Neural progenitor cell (in vitro differentiated cells): ENCODE data around the gene ARHGAP42. TPM values are rescaled to one million over a fixed set of nuclear protein-coding genes. Genes with fewer than 3 reads are reported as not detected.
A peak's percentile ranks its signal among the peaks of the same experiment; 100 is the strongest.

Experiments
- DNase-seq: peaks from one replicate; pipeline ENCODE4 v3.0.0-alpha.2; 2016; ENCODE audit warnings: low spot score
- H2AFZ ChIP-seq: fragments of 200-600 bp; sonication (generic); replicated peaks from 2 replicates; pipeline ENCODE4 v1.6.1; 2016; ENCODE audit warnings: antibody characterized with exemption
- H3F3A ChIP-seq: fragments of 200-600 bp; sonication (generic); 2 replicates; pipeline ENCODE4 v1.6.1; 2016; ENCODE audit warnings: antibody characterized with exemption, low read depth
- H3K27ac ChIP-seq: fragments of 200-600 bp; sonication (generic); 2 replicates; pipeline ENCODE4 v1.5.1; 2016; ENCODE audit warnings: mild to moderate bottlenecking
- H3K27me3 ChIP-seq: fragments of 200-600 bp; sonication (generic); 2 replicates; pipeline ENCODE4 v1.6.1; 2016; ENCODE audit warnings: mild to moderate bottlenecking, moderate library complexity
- H3K36me3 ChIP-seq: fragments of 200-600 bp; sonication (generic); 2 replicates; pipeline ENCODE4 v1.5.1; 2016
- H3K4me1 ChIP-seq: fragments of 200-600 bp; sonication (generic); 2 replicates; pipeline ENCODE4 v1.6.1; 2016; ENCODE audit warnings: mixed run types
- H3K4me2 ChIP-seq: fragments of 200-600 bp; sonication (generic); 2 replicates; pipeline ENCODE4 v1.6.1; 2016
- H3K4me3 ChIP-seq: fragments of 200-600 bp; sonication (generic); 2 replicates; pipeline ENCODE4 v1.5.1; 2016
- H3K79me2 ChIP-seq: fragments of 200-600 bp; sonication (generic); 2 replicates; pipeline ENCODE4 v1.6.1; 2016; ENCODE audit warnings: low read depth
- H3K9ac ChIP-seq: fragments of 200-600 bp; sonication (generic); 2 replicates; pipeline ENCODE4 v1.6.1; 2016
- H3K9me3 ChIP-seq: fragments of 200-600 bp; sonication (generic); 2 replicates; pipeline ENCODE4 v1.5.1; 2016; ENCODE audit warnings: low read depth
- H4K20me1 ChIP-seq: fragments of 200-600 bp; sonication (generic); 2 replicates; pipeline ENCODE4 v1.6.1; 2016; ENCODE audit warnings: low read depth
- H3K27ac Mint-ChIP-seq: 3 replicates; pipeline ENCODE4 v1.8.0; 2021; ENCODE audit warnings: mixed read lengths
- H3K27me3 Mint-ChIP-seq: 2 replicates; pipeline ENCODE4 v1.8.0; 2022; ENCODE audit warnings: low read depth, mild to moderate bottlenecking, inconsistent platforms, moderate library complexity, mixed read lengths; ENCODE audit not compliant: insufficient read depth
- H3K36me3 Mint-ChIP-seq: 3 replicates; pipeline ENCODE4 v1.8.0; 2021; ENCODE audit warnings: mixed read lengths
- H3K4me1 Mint-ChIP-seq: 3 replicates; pipeline ENCODE4 v1.8.0; 2021; ENCODE audit warnings: mixed read lengths
- H3K4me3 Mint-ChIP-seq: 3 replicates; pipeline ENCODE4 v1.8.0; 2021; ENCODE audit warnings: mild to moderate bottlenecking, moderate library complexity, mixed read lengths
- H3K9me3 Mint-ChIP-seq: 3 replicates; pipeline ENCODE4 v1.8.0; 2020; ENCODE audit warnings: mixed read lengths
- EZH2 ChIP-seq: fragments of 200-600 bp; sonication (generic); IDR thresholded peaks from 2 replicates; pipeline ENCODE4 v1.6.1; 2017; ENCODE audit warnings: antibody characterized with exemption, mild to moderate bottlenecking, moderate library complexity
- EZH2phosphoT487 ChIP-seq: fragments of 200-600 bp; sonication (generic); IDR thresholded peaks from 2 replicates; pipeline ENCODE4 v1.6.1; 2017; ENCODE audit warnings: antibody characterized with exemption
- total RNA-seq: library from RNA; depleted of rRNA; stranded (reverse); fragments of >200 nt; gene quantifications from 2 replicates; pipeline ENCODE4 v1.2.3, GENCODE V29; 2015; ENCODE audit warnings: low replicate concordance
- TF ChIP-seq, protein P1 (sequence below): fragments of 200-600 bp; sonication (generic); IDR thresholded peaks from 2 replicates; pipeline ENCODE4 v1.5.1; 2017; ENCODE audit warnings: antibody characterized with exemption, mild to moderate bottlenecking

Gene ARHGAP42
- total RNA-seq, 1 donor from 2014 or later = 31.0 TPM

DNA sequence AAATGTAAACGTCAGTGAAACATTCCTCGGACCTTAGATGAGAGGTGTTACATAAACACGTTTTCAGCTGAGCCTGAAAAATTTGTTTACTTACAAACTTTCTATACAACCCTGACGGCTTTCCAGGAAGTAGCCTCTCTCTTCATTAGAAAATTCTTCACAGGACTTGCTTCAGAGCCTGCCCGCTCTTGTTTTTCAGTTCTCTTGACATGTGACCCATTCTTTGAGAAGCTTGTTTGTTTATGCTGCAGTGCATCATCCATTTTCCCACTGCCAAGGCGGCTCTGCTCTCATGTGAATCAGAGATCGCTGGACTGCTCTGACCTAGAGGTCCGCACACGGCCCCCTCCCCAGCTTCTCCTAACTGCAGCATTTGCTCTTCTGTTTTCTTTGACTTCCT lies 47.9 kb upstream of the ARHGAP42 start:
- Histone ChIP-seq H3F3A (no peaks in the 10 kb centered on the region), H3K4me3 (no peak overlapping the region), H3K27ac (no peak overlapping the region), H3K36me3 (no peaks in the 10 kb centered on the region), H3K27me3 (no peaks in the 10 kb centered on the region), H4K20me1 (no peaks in the 10 kb centered on the region), H3K9me3 (no peaks in the 10 kb centered on the region), H3K9ac (no peak overlapping the region), H3K79me2 (no peaks in the 10 kb centered on the region), H3K4me1 (peaks cover 6% of the 10 kb centered on the region), H3K4me2 (no peak overlapping the region), H2AFZ (peak overlapping the region; percentile 96)
- Mint-ChIP-seq H3K9me3 (peaks cover 6% of the 10 kb centered on the region), H3K27ac (peak overlapping the region; percentile 7), H3K4me1 (peaks cover 9% of the 10 kb centered on the region), H3K4me3 (no peak overlapping the region), H3K27me3 (peaks cover 5% of the 10 kb centered on the region), H3K36me3 (no peaks in the 10 kb centered on the region)
- TF ChIP-seq, protein P1, sequence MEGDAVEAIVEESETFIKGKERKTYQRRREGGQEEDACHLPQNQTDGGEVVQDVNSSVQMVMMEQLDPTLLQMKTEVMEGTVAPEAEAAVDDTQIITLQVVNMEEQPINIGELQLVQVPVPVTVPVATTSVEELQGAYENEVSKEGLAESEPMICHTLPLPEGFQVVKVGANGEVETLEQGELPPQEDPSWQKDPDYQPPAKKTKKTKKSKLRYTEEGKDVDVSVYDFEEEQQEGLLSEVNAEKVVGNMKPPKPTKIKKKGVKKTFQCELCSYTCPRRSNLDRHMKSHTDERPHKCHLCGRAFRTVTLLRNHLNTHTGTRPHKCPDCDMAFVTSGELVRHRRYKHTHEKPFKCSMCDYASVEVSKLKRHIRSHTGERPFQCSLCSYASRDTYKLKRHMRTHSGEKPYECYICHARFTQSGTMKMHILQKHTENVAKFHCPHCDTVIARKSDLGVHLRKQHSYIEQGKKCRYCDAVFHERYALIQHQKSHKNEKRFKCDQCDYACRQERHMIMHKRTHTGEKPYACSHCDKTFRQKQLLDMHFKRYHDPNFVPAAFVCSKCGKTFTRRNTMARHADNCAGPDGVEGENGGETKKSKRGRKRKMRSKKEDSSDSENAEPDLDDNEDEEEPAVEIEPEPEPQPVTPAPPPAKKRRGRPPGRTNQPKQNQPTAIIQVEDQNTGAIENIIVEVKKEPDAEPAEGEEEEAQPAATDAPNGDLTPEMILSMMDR = no peak
- TF ChIP-seq EZH2 = no peak
- no peak for TF ChIP-seq EZH2phosphoT487
- DNase-seq = no peak

DNA sequence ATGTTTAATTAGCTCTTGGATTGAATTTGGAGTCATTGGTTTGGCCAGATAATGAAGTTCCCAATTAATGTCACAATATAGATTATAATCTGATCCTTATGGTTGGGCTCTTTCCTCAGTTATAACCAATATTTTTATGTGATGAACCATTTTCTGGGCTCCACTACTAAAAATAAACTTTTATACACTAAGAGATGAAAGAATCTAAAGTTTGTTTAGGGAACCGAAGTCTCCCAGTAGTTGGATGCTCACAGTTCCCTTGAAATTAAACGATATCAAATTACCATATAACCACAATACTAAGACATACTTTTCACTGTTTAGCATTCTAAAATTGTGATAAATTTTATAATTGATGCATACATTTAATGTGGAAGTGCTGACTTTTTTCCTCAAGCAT lies 47.0 kb upstream of the ARHGAP42 start:
- Mint-ChIP-seq H3K9me3 (peaks cover 4% of the 10 kb centered on the region), H3K36me3 (no peaks in the 10 kb centered on the region), H3K4me1 (peaks cover 9% of the 10 kb centered on the region), H3K27me3 (peaks cover 5% of the 10 kb centered on the region), H3K4me3 (no peak overlapping the region), H3K27ac (no peak overlapping the region)
- TF ChIP-seq EZH2 = no peak
- TF ChIP-seq EZH2phosphoT487 = no peak
- TF ChIP-seq, protein P1 = no peak
- H3K79me2 ChIP-seq = no peaks in the 10 kb centered on the region
- H3K9me3 ChIP-seq = no peaks in the 10 kb centered on the region
- H2AFZ ChIP-seq = no peak overlapping the region
- H3K27me3 ChIP-seq = no peaks in the 10 kb centered on the region
- H4K20me1 ChIP-seq = no peaks in the 10 kb centered on the region
- no peak overlapping the region for H3K27ac ChIP-seq
- H3K9ac ChIP-seq = no peak overlapping the region
- H3K4me1 ChIP-seq = peaks cover 6% of the 10 kb centered on the region
- no peaks in the 10 kb centered on the region for H3K36me3 ChIP-seq
- no peak overlapping the region for H3K4me2 ChIP-seq
- no peak for DNase-seq
- no peaks in the 10 kb centered on the region for H3F3A ChIP-seq
- no peak overlapping the region for H3K4me3 ChIP-seq

DNA sequence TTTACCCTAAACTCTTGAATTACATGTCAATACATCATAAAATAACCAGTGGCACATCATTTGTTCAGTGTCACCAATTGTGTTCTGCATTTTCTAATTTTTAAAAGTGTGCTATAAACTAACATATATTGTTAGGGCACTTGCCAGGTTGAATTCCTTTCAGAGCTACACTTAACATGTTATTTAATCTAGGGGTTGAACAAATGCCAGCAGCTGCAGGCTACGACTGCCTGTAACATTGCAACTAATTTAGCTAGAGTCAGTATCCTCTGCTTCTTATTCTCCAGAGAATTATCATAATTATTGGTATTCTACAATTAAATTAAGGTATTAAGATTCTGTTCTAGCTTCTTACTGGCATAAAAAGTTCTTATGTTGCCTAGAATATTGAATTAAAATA lies 46.4 kb upstream of the ARHGAP42 start:
- Histone ChIP-seq H3K27me3 (no peaks in the 10 kb centered on the region), H3K4me2 (no peak overlapping the region), H3F3A (no peaks in the 10 kb centered on the region), H3K4me3 (no peak overlapping the region), H3K4me1 (peaks cover 6% of the 10 kb centered on the region), H3K9me3 (no peaks in the 10 kb centered on the region), H3K27ac (no peak overlapping the region), H3K36me3 (no peaks in the 10 kb centered on the region), H2AFZ (no peak overlapping the region), H3K9ac (no peak overlapping the region), H4K20me1 (no peaks in the 10 kb centered on the region), H3K79me2 (no peaks in the 10 kb centered on the region)
- DNase-seq = no peak
- H3K4me3 Mint-ChIP-seq = no peak overlapping the region
- H3K9me3 Mint-ChIP-seq = peaks cover 4% of the 10 kb centered on the region
- H3K4me1 Mint-ChIP-seq = peaks cover 9% of the 10 kb centered on the region
- peaks cover 5% of the 10 kb centered on the region for H3K27me3 Mint-ChIP-seq
- no peak for TF ChIP-seq EZH2
- TF ChIP-seq, protein P1 = no peak
- TF ChIP-seq EZH2phosphoT487 = no peak
- H3K27ac Mint-ChIP-seq = no peak overlapping the region
- H3K36me3 Mint-ChIP-seq = no peaks in the 10 kb centered on the region

DNA sequence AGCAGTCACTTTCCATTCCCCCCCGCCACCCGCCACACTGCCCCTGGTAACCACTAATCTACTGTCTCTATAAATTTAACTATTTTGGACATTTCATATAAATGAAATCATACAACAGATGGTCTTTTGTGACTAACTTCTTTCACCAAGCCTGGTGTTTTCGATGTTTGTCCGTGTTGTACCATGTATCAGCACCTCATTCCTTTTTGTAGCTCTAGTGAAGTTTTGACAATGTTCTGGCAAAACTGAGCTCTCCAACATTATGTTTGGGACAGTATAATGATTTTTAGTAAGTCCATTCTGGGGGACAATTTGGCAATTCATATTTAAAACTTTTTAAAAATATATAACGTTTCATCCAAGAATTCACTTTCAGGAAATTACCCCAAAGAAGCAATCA lies 45.6 kb upstream of the ARHGAP42 start:
- Histone ChIP-seq H3K27ac (no peak overlapping the region), H3K79me2 (no peaks in the 10 kb centered on the region), H3K4me3 (no peak overlapping the region), H3K27me3 (no peaks in the 10 kb centered on the region), H2AFZ (no peak overlapping the region), H3K4me1 (peaks cover 6% of the 10 kb centered on the region), H3K4me2 (no peak overlapping the region), H3K9me3 (no peaks in the 10 kb centered on the region), H3K9ac (no peak overlapping the region), H4K20me1 (no peaks in the 10 kb centered on the region), H3K36me3 (no peaks in the 10 kb centered on the region), H3F3A (no peaks in the 10 kb centered on the region)
- peaks cover 4% of the 10 kb centered on the region for H3K9me3 Mint-ChIP-seq
- H3K4me3 Mint-ChIP-seq = no peak overlapping the region
- no peaks in the 10 kb centered on the region for H3K27me3 Mint-ChIP-seq
- H3K4me1 Mint-ChIP-seq = peaks cover 9% of the 10 kb centered on the region
- no peaks in the 10 kb centered on the region for H3K36me3 Mint-ChIP-seq
- no peak overlapping the region for H3K27ac Mint-ChIP-seq
- no peak for DNase-seq
- TF ChIP-seq, protein P1 = no peak
- TF ChIP-seq EZH2phosphoT487 (no peak), EZH2 (no peak)
